HCT116 (cell line): ENCODE data around the gene BSG. TPM values are rescaled to one million over a fixed set of nuclear protein-coding genes. Genes with fewer than 3 reads are reported as not detected.

Experiments used
- ATAC-seq: fragments of 200-7000 bp; cut with Tn5 transposase; 2 replicates; pipeline ENCODE4 v1.9.1; 2020; ENCODE audit warnings: mild to moderate bottlenecking, moderate library complexity
- BruUV-seq: library from RNA; stranded (reverse); fragments of 400-500 nt; replicated peaks from 2 replicates; lab custom pipeline; 2021; lab: Mats Ljungman, UMichigan
- CTCF ChIA-PET: fragments of 300-600 bp; sonication (Branson Sonifier 250); formaldehyde crosslinking; loops from one replicate; lab custom pipeline; 2021; ENCODE audit warnings: antibody characterized with exemption; lab: Charles Lee
- POLR2A ChIA-PET: fragments of 300-600, 350-600 bp; sonication (Branson Sonifier 250); formaldehyde crosslinking; loops from one replicate; lab custom pipeline; 2021; ENCODE audit warnings: antibody characterized with exemption; lab: Charles Lee
- RAD21 ChIA-PET, 2 experiments: fragments of 300-600 bp; sonication (Branson Sonifier 250); formaldehyde crosslinking; loops; one replicate each; lab custom pipeline; 2023; ENCODE audit warnings: low total read pairs in 2 of 2; ENCODE audit not compliant: uncharacterized antibody in 2 of 2, unreplicated experiment in 2 of 2, low non-redundant PET in 1 of 2; lab: Charles Lee
- DNase-seq: peaks from one replicate; pipeline ENCODE4 v3.0.0-alpha.2; 2010; ENCODE audit warnings: low read depth, low spot score
- H2AFZ ChIP-seq: fragments of 200-600 bp; shearing (Covaris generic), sonication (generic); 2 replicates; pipeline ENCODE4 v1.6.1; 2017; ENCODE audit warnings: low read depth, mixed run types, mixed read lengths, antibody characterized with exemption, low read length; ENCODE audit not compliant: poor library complexity, severe bottlenecking
- H3K27ac ChIP-seq: 2 replicates; pipeline ENCODE4 v1.5.1; 2012; ENCODE audit warnings: low read depth, low read length
- H3K27me3 ChIP-seq: fragments of 200-600 bp; sonication (generic); 2 replicates; pipeline ENCODE4 v1.6.1; 2016; ENCODE audit warnings: mixed run types, low read length, mixed read lengths; ENCODE audit not compliant: insufficient read depth
- H3K36me3 ChIP-seq, 2 experiments: fragments of 200-500 bp in 1 of 2; fragments of 200-600 bp in 1 of 2; sonication (Bioruptor generic) in 1 of 2; sonication (generic) in 1 of 2; 2 replicates each; pipeline versions ENCODE4 v1.5.1 to v1.6.1; 2014 to 2016; ENCODE audit warnings: low read length in 2 of 2, inconsistent platforms in 1 of 2, mixed read lengths in 1 of 2, mixed run types in 1 of 2; ENCODE audit not compliant: insufficient read depth in 2 of 2, control insufficient read depth in 1 of 2
- H3K4me1 ChIP-seq, 2 experiments: fragments of 200-600 bp in 1 of 2; sonication (generic) in 1 of 2; 2 replicates each; pipeline versions ENCODE4 v1.5.1 to v1.6.1; 2012 to 2017; ENCODE audit warnings: low read length in 2 of 2, inconsistent platforms in 1 of 2, mild to moderate bottlenecking in 1 of 2, mixed read lengths in 1 of 2, mixed run types in 1 of 2, moderate library complexity in 1 of 2; ENCODE audit not compliant: insufficient read depth in 2 of 2, control insufficient read depth in 1 of 2
- H3K4me2 ChIP-seq: fragments of 200-600 bp; sonication (generic); 2 replicates; pipeline ENCODE4 v1.6.1; 2017; ENCODE audit warnings: mixed run types, low read length, mixed read lengths
- H3K4me3 ChIP-seq, 2 experiments: fragments of 200-600 bp in 1 of 2; sonication (generic) in 1 of 2; replicated peaks in 1 of 2; 2 replicates each; pipeline ENCODE4 v1.5.1; 2011 to 2016; ENCODE audit warnings: low read length in 2 of 2, control low read depth in 1 of 2, low read depth in 1 of 2, mild to moderate bottlenecking in 1 of 2, mixed read lengths in 1 of 2, mixed run types in 1 of 2
- H3K79me2 ChIP-seq: fragments of 200-600 bp; sonication (generic); 2 replicates; pipeline ENCODE4 v1.6.1; 2017; ENCODE audit warnings: mild to moderate bottlenecking, mixed run types, low read length, moderate library complexity, mixed read lengths; ENCODE audit not compliant: insufficient read depth
- H3K9ac ChIP-seq: fragments of 200-600 bp; sonication (generic); 2 replicates; pipeline ENCODE4 v1.6.1; 2016; ENCODE audit warnings: low read length, mixed read lengths
- H3K9me2 ChIP-seq: fragments of 200-600 bp; sonication (generic), shearing (Covaris generic); 2 replicates; pipeline ENCODE4 v1.6.1; 2017; ENCODE audit warnings: mixed run types, mild to moderate bottlenecking, moderate library complexity; ENCODE audit not compliant: insufficient read depth
- H3K9me3 ChIP-seq, 2 experiments: fragments of 200-500 bp in 1 of 2; fragments of 200-600 bp in 1 of 2; sonication (Bioruptor generic) in 1 of 2; sonication (generic) in 1 of 2; 2 replicates each; pipeline ENCODE4 v1.6.1; 2014 to 2017; ENCODE audit warnings: low read length in 2 of 2, mixed read lengths in 2 of 2, inconsistent platforms in 1 of 2, low read depth in 1 of 2, mild to moderate bottlenecking in 1 of 2, mixed run types in 1 of 2, moderate library complexity in 1 of 2; ENCODE audit not compliant: control insufficient read depth in 1 of 2, insufficient read depth in 1 of 2
- H4K20me1 ChIP-seq: fragments of 200-600 bp; sonication (generic), shearing (Covaris generic); 2 replicates; pipeline ENCODE4 v1.6.1; 2017; ENCODE audit warnings: mixed run types, mild to moderate bottlenecking, moderate library complexity; ENCODE audit not compliant: insufficient read depth
- ATF3 ChIP-seq: IDR thresholded peaks from 2 replicates; pipeline ENCODE4 v1.6.1; 2012
- EGR1 ChIP-seq: IDR thresholded peaks from 2 replicates; pipeline ENCODE4 v1.6.1; 2012; ENCODE audit warnings: low read depth
- ELF1 ChIP-seq: IDR thresholded peaks from 2 replicates; pipeline ENCODE4 v1.6.1; 2012; ENCODE audit warnings: low read depth, borderline replicate concordance
- JUND ChIP-seq: IDR thresholded peaks from 2 replicates; pipeline ENCODE4 v1.6.1; 2012
- POLR2A ChIP-seq: IDR thresholded peaks from 2 replicates; pipeline ENCODE4 v1.7.0; 2011; ENCODE audit warnings: borderline replicate concordance; ENCODE audit not compliant: insufficient read depth, insufficient read length; ENCODE audit errors: extremely low read depth
- REST ChIP-seq: IDR thresholded peaks from 2 replicates; pipeline ENCODE4 v1.6.1; 2012; ENCODE audit warnings: low read depth
- intact Hi-C: fragments of 100-400 bp; cut with micrococcal nuclease; formaldehyde crosslinking; loops from 2 replicates; pipeline ENCODE4 v1.10.0; 2022
- total RNA-seq: library from RNA; stranded (reverse); gene quantifications from one replicate; pipeline ENCODE4 v1.2.1, GENCODE V29; 2021; ENCODE audit not compliant: unreplicated experiment

Gene BSG
- total RNA-seq, 1 experiment from 2014 or later: 603 TPM

GRCh38 chr19:582497-583197, 10.3 kb downstream of the BSG start:
- TF ChIP-seq JUND (no peak), ATF3 (no peak), POLR2A (no peak), ELF1 (no peak), EGR1 (no peak)
- Histone ChIP-seq H3K27me3 (no peaks in the 10 kb centered on the region), H2AFZ (no peak overlapping the region), H3K9me3 (no peaks in the 10 kb centered on the region), H3K79me2 (peaks cover 33% of the 10 kb centered on the region), H3K4me1 (peaks cover 0 to 4% of the 10 kb centered on the region in 2 experiments; a peak in 2 of 4 replicates), H3K9ac (no peak overlapping the region), H3K36me3 (peaks cover 17 to 31% of the 10 kb centered on the region in 2 experiments), H3K27ac (peak overlapping the region; percentile 22; the same call in 1 of the 2 replicates), H4K20me1 (no peaks in the 10 kb centered on the region), H3K4me3 (no peak overlapping the region), H3K4me2 (no peak overlapping the region), H3K9me2 (no peaks in the 10 kb centered on the region)
- POLR2A ChIA-PET: no interaction called here
- intact Hi-C loops: no loop called here
- ATAC-seq (no peak), DNase-seq (no peak)
- CTCF ChIA-PET: no interaction called here
- TSS peak; percentile 97 for BruUV-seq
- RAD21 ChIA-PET: no interaction called here

- H3K27me3 ChIP-seq: no peaks in the 10 kb centered on the region
- H3K27ac ChIP-seq: peak overlapping the region; percentile 26; the same call in 1 of the 2 replicates
- POLR2A ChIA-PET: no interaction called here
These were observed 11.0 kb downstream of the BSG start for GRCh38 chr19:583198-583967.

More at GRCh38 chr19:583198-583967, 11.0 kb downstream of the BSG start:
- ChIA-PET CTCF (interaction anchor here (1.0 kb wide), 1 partner anchor 9 kb away, joined by 3 read pairs; no protein-coding TSS in a partner anchor), RAD21 (no interaction called here)
- Histone ChIP-seq H3K9ac (no peak overlapping the region), H3K9me2 (no peaks in the 10 kb centered on the region), H3K79me2 (peaks cover 26% of the 10 kb centered on the region), H3K4me1 (peaks cover 5 to 12% of the 10 kb centered on the region in 2 experiments; a peak in 3 of 4 replicates), H3K36me3 (peaks cover 15 to 24% of the 10 kb centered on the region in 2 experiments), H3K9me3 (no peaks in the 10 kb centered on the region), H2AFZ (no peak overlapping the region), H3K4me2 (no peak overlapping the region), H3K4me3 (no peak overlapping the region), H4K20me1 (no peaks in the 10 kb centered on the region)
- ATAC-seq (0 out of 2 replicates have a peak, but pooled peaks have one; percentile 1), DNase-seq (no peak)
- BruUV-seq: no TSS peak
- TF ChIP-seq REST (no peak), EGR1 (no peak)
- intact Hi-C loops: no loop called here
